Measurements from ENCODE around the gene SPG21. TPM values are rescaled to one million over a fixed set of nuclear protein-coding genes. Genes with fewer than 3 reads are reported as not detected.
"Not testable (repeated sequence)": the region's sequence is repeated elsewhere in the genome, so short reads cannot be mapped to it uniquely, and the experiment has no call there.

The SPG21 gene
- total and polyA plus RNA-seq, 4 donors, result 54.6 to 77.0 (median 65.3) TPM

DNA sequence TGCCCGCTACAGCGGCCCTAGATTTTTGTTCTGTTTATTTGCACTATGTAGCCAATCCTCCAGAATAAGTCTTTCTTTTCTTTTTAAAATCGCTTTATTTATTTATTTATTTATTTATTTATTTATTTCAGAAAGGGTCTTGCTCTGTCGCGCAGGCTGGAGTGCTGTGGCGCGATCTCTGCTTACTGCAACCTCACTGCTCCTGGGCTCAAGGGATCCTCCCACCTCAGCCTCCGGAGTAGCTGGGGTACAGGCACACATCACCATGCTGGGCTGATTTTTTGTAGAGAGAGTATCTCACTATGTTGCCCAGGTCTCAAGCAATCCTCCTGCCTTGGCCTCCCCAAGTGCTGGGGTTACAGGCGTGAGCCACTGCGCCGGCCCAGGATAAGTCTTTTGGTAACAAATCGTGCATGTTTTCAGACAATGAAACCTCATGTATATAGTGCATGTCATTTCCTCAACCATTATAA is 40.1 kb upstream of the SPG21 start:
- Histone ChIP-seq H3K36me3 (ENCODE audit: control insufficient read depth in 1 of 2, insufficient read depth in 2 of 2, low read length in 1 of 2) (no peaks in the 10 kb centered on the region), H3K9me3 (ENCODE audit: control insufficient read depth, low read length) (no peaks in the 10 kb centered on the region), H3K4me3 (ENCODE audit: low read length in 2 of 2) (peak overlapping the region in 1 of 2 donors; percentile 74), H3K27me3 (ENCODE audit: control insufficient read depth in 1 of 2, insufficient read depth in 2 of 2, low read length in 1 of 2) (no peaks in the 10 kb centered on the region), H3K4me1 (ENCODE audit: control insufficient read depth in 1 of 2, insufficient read depth in 2 of 2, low read length in 2 of 2) (peaks cover 0 to 3% of the 10 kb centered on the region in 2 donors), H3K27ac (ENCODE audit: low read depth in 1 of 2, low read length in 2 of 2) (no peak overlapping the region)
- intact Hi-C loops (cut with DNase I), result loop anchor here (5.0 to 10.0 kb wide), 2 partner anchors 243 to 245 kb away; no protein-coding TSS in a partner anchor
- WGBS, 2 donors, result 64% methylated on average over 12 of the region's 12 CpGs
- no peak for ATAC-seq (ENCODE audit: low FRiP score)
- DNase-seq, result no peak

GRCh38 chr15:65028921-65029735 is 39.4 kb upstream of the SPG21 start, which contains the start of gene MTFMT:
TSS of gene MTFMT (minus strand) at chr15:65029639. CDS start at chr15:65029613, 26 bp downstream.
- intact Hi-C loops (cut with DNase I), result no loop called here
- peak within 1 kb of the TSS in 1 of 2 donors; percentile 35 for H3K27ac ChIP-seq (ENCODE audit: low read depth in 1 of 2, low read length in 2 of 2)
- no peaks in the 10 kb centered on the region for H3K36me3 ChIP-seq (ENCODE audit: control insufficient read depth in 1 of 2, insufficient read depth in 2 of 2, low read length in 1 of 2)
- no peaks in the 10 kb centered on the region for H3K9me3 ChIP-seq (ENCODE audit: control insufficient read depth, low read length)
- ATAC-seq (ENCODE audit: low FRiP score) (peak; percentile 95), DNase-seq (peak; percentile 94 to 98)
- 1% methylated on average over 71 to 73 of the region's 73 CpGs for WGBS, 2 donors
- no peaks in the 10 kb centered on the region for H3K27me3 ChIP-seq (ENCODE audit: control insufficient read depth in 1 of 2, insufficient read depth in 2 of 2, low read length in 1 of 2)
- H3K4me1 ChIP-seq (ENCODE audit: control insufficient read depth in 1 of 2, insufficient read depth in 2 of 2, low read length in 2 of 2), result peaks cover 0 to 3% of the 10 kb centered on the region in 2 donors
- H3K4me3 ChIP-seq (ENCODE audit: low read length in 2 of 2), result peak within 1 kb of the TSS; percentile 74 to 90

DNA sequence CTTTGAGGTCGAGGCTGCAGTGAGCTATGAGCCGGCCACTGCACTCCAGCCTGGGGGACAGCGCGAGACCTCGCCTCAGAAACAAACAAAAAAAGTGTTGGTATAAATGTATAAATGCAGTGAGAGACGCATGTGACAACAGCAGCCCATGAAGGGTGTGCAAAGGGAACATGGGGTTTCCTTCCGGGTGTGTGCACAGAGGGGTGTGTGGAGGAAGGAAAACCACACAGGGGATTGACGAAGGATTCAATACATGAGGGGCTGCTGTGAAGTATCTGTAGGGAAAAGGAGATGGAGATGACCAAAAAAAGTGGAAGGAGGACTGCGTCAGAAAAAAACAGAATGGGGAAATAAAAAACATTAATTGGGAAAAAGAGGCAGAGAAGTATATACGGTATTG is 38.6 kb upstream of the SPG21 start:
- no peaks in the 10 kb centered on the region for H3K9me3 ChIP-seq (ENCODE audit: control insufficient read depth, low read length)
- H3K4me1 ChIP-seq (ENCODE audit: control insufficient read depth in 1 of 2, insufficient read depth in 2 of 2, low read length in 2 of 2), result peaks cover 0 to 3% of the 10 kb centered on the region in 2 donors
- H3K27ac ChIP-seq (ENCODE audit: low read depth in 1 of 2, low read length in 2 of 2), result no peak overlapping the region
- DNase-seq, result no peak
- WGBS, 2 donors, result 60 to 62% methylated on average over 10 of the region's 10 CpGs
- no peaks in the 10 kb centered on the region for H3K27me3 ChIP-seq (ENCODE audit: control insufficient read depth in 1 of 2, insufficient read depth in 2 of 2, low read length in 1 of 2)
- no peak for ATAC-seq (ENCODE audit: low FRiP score)
- intact Hi-C loops (cut with DNase I), result no loop called here
- no peaks in the 10 kb centered on the region for H3K36me3 ChIP-seq (ENCODE audit: control insufficient read depth in 1 of 2, insufficient read depth in 2 of 2, low read length in 1 of 2)
- no peak overlapping the region for H3K4me3 ChIP-seq (ENCODE audit: low read length in 2 of 2)

DNA sequence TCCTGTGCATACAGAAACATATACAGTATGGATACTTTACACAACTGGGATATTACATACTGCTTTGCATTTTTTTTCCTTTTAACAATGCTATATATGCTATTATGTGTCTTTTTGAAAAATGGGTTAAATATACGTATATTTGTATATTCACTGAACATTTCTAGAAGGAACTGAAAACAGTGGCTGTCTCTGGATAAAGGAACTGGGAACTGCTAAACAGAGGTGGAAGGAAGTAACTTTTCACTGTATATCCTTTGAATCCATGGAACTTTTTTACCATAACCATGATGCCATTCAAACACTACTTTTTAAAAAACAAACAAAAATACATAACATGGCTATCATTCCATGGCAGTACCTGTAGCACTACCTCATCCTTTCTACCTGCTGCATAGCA is 37.9 kb upstream of the SPG21 start:
- Histone ChIP-seq H3K4me1 (ENCODE audit: control insufficient read depth in 1 of 2, insufficient read depth in 2 of 2, low read length in 2 of 2) (peaks cover 0 to 3% of the 10 kb centered on the region in 2 donors), H3K27ac (ENCODE audit: low read depth in 1 of 2, low read length in 2 of 2) (no peak overlapping the region), H3K4me3 (ENCODE audit: low read length in 2 of 2) (no peak overlapping the region), H3K9me3 (ENCODE audit: control insufficient read depth, low read length) (no peaks in the 10 kb centered on the region), H3K27me3 (ENCODE audit: control insufficient read depth in 1 of 2, insufficient read depth in 2 of 2, low read length in 1 of 2) (no peaks in the 10 kb centered on the region), H3K36me3 (ENCODE audit: control insufficient read depth in 1 of 2, insufficient read depth in 2 of 2, low read length in 1 of 2) (no peaks in the 10 kb centered on the region)
- WGBS, 2 donors, result 82 to 89% methylated on average over 1 of the region's 1 CpG
- ATAC-seq (ENCODE audit: low FRiP score) (no peak), DNase-seq (no peak)
- intact Hi-C loops (cut with DNase I), result no loop called here

DNA sequence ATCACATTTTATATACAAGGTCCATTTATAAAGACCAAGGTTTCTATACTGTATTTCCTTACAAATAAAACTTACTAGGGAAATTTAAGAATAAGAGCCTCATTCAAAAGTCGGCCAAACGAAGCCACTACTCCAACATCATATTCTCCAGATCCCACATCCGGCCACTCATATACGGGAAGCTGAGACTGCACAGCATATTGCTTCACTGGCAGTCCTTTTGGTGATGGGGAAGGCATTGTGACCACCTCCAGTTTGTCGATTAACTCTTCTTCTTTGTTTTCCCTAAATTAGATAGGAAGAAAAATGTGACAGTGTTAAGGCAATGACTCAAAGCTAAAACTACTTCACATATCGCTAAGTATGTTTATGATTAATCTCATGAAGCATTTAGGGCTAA is 37.0 kb upstream of the SPG21 start:
- ATAC-seq (ENCODE audit: low FRiP score), result no peak
- intact Hi-C loops (cut with DNase I), result no loop called here
- H3K36me3 ChIP-seq (ENCODE audit: control insufficient read depth in 1 of 2, insufficient read depth in 2 of 2, low read length in 1 of 2), result no peaks in the 10 kb centered on the region
- no peak overlapping the region for H3K27ac ChIP-seq (ENCODE audit: low read depth in 1 of 2, low read length in 2 of 2)
- DNase-seq, result no peak
- H3K4me3 ChIP-seq (ENCODE audit: low read length in 2 of 2), result no peak overlapping the region
- peaks cover 0 to 3% of the 10 kb centered on the region in 2 donors for H3K4me1 ChIP-seq (ENCODE audit: control insufficient read depth in 1 of 2, insufficient read depth in 2 of 2, low read length in 2 of 2)
- 92% methylated on average over 6 of the region's 6 CpGs for WGBS, 2 donors
- H3K27me3 ChIP-seq (ENCODE audit: control insufficient read depth in 1 of 2, insufficient read depth in 2 of 2, low read length in 1 of 2), result no peaks in the 10 kb centered on the region
- H3K9me3 ChIP-seq (ENCODE audit: control insufficient read depth, low read length), result no peaks in the 10 kb centered on the region

- DNase-seq, result no peak
- Histone ChIP-seq H3K36me3 (ENCODE audit: control insufficient read depth in 1 of 2, insufficient read depth in 2 of 2, low read length in 1 of 2) (peaks cover 0 to 3% of the 10 kb centered on the region in 2 donors), H3K27me3 (ENCODE audit: control insufficient read depth in 1 of 2, insufficient read depth in 2 of 2, low read length in 1 of 2) (no peaks in the 10 kb centered on the region), H3K27ac (ENCODE audit: low read depth in 1 of 2, low read length in 2 of 2) (no peak overlapping the region), H3K4me3 (ENCODE audit: low read length in 2 of 2) (no peak overlapping the region), H3K9me3 (ENCODE audit: control insufficient read depth, low read length) (no peaks in the 10 kb centered on the region), H3K4me1 (ENCODE audit: control insufficient read depth in 1 of 2, insufficient read depth in 2 of 2, low read length in 2 of 2) (peaks cover 0 to 3% of the 10 kb centered on the region in 2 donors)
- no peak for ATAC-seq (ENCODE audit: low FRiP score)
- intact Hi-C loops (cut with DNase I), result no loop called here
These were observed 31.8 kb upstream of the SPG21 start for GRCh38 chr15:65021488-65021887.

GRCh38 chr15:65020419-65020818 is 30.7 kb upstream of the SPG21 start:
- Histone ChIP-seq H3K36me3 (ENCODE audit: control insufficient read depth in 1 of 2, insufficient read depth in 2 of 2, low read length in 1 of 2) (peaks cover 0 to 3% of the 10 kb centered on the region in 2 donors), H3K27me3 (ENCODE audit: control insufficient read depth in 1 of 2, insufficient read depth in 2 of 2, low read length in 1 of 2) (no peaks in the 10 kb centered on the region), H3K4me1 (ENCODE audit: control insufficient read depth in 1 of 2, insufficient read depth in 2 of 2, low read length in 2 of 2) (no peaks in the 10 kb centered on the region), H3K4me3 (ENCODE audit: low read length in 2 of 2) (no peak overlapping the region), H3K27ac (ENCODE audit: low read depth in 1 of 2, low read length in 2 of 2) (no peak overlapping the region), H3K9me3 (ENCODE audit: control insufficient read depth, low read length) (no peaks in the 10 kb centered on the region)
- DNase-seq, result no peak
- 82 to 93% methylated on average over 1 of the region's 1 CpG for WGBS, 2 donors
- intact Hi-C loops (cut with DNase I), result no loop called here
- no peak for ATAC-seq (ENCODE audit: low FRiP score)

DNA sequence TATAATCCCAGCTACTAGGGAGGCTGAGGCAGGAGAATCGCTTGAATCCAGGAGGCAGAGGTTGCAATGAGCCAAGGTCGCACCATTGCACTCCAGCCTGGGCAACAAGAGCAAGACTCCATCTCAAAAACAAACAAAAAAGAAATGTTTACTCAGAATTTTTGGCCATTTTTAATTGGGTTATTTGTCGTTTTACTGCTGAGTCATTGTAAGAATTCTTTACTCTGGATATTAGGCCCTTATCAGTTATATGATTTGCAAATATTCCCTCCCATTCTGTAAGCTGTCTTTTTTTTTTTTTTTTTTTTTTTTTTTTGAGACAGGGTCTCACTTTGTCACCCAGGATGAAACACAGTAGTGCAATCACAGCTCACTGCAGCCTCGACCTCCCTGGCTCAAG is 21.5 kb upstream of the SPG21 start:
- H3K9me3 ChIP-seq (ENCODE audit: control insufficient read depth, low read length); H3K36me3 ChIP-seq (ENCODE audit: control insufficient read depth in 1 of 2, insufficient read depth in 2 of 2, low read length in 1 of 2); DNase-seq; H3K27me3 ChIP-seq (ENCODE audit: control insufficient read depth in 1 of 2, insufficient read depth in 2 of 2, low read length in 1 of 2); H3K4me3 ChIP-seq (ENCODE audit: low read length in 2 of 2); H3K27ac ChIP-seq (ENCODE audit: low read depth in 1 of 2, low read length in 2 of 2); intact Hi-C loops (cut with DNase I); H3K4me1 ChIP-seq (ENCODE audit: control insufficient read depth in 1 of 2, insufficient read depth in 2 of 2, low read length in 2 of 2); ATAC-seq (ENCODE audit: low FRiP score): not testable (repeated sequence)
- 84 to 92% methylated on average over 4 of the region's 4 CpGs for WGBS, 2 donors

DNA sequence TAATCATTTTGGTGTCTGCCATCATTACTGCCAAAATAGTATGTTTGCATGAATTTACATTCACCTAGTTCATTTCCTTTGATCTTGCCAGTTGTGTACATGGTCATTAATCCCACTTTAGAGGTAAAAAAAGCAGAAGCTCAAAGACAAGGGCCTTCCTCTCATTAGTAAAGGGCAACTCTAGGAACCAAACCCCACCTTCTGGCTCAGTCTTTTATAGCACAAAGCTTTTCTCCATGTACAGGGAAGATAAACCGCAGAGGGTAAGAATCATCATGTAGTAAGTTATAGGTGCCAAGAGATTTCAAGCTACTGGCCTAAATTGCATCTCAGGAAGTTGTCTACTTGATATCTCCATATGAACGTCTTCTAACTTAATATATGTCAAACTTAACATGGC is 19.3 kb upstream of the SPG21 start:
- 70 to 77% methylated on average over 2 of the region's 2 CpGs for WGBS, 2 donors
- H3K9me3 ChIP-seq (ENCODE audit: control insufficient read depth, low read length), result peaks cover 2% of the 10 kb centered on the region
- intact Hi-C loops (cut with DNase I), result no loop called here
- H3K27ac ChIP-seq (ENCODE audit: low read depth in 1 of 2, low read length in 2 of 2), result no peak overlapping the region
- DNase-seq (no peak), ATAC-seq (ENCODE audit: low FRiP score) (no peak)
- H3K4me3 ChIP-seq (ENCODE audit: low read length in 2 of 2), result no peak overlapping the region
- H3K27me3 ChIP-seq (ENCODE audit: control insufficient read depth in 1 of 2, insufficient read depth in 2 of 2, low read length in 1 of 2), result no peaks in the 10 kb centered on the region
- peaks cover 4 to 5% of the 10 kb centered on the region in 2 donors for H3K36me3 ChIP-seq (ENCODE audit: control insufficient read depth in 1 of 2, insufficient read depth in 2 of 2, low read length in 1 of 2)
- no peaks in the 10 kb centered on the region for H3K4me1 ChIP-seq (ENCODE audit: control insufficient read depth in 1 of 2, insufficient read depth in 2 of 2, low read length in 2 of 2)
